ENCODE data around the gene ZNF266. TPM values are rescaled to one million over a fixed set of nuclear protein-coding genes. Genes with fewer than 3 reads are reported as not detected.

ZNF266 gene
- total and polyA plus RNA-seq, 2 of the 8 experiments (the other 6 are each of a cell fraction or from before 2014, with no cell fraction given) = 6.6 to 15.3 TPM

GRCh38 chr19:9413240-9413954 lies 22.0 kb downstream of the ZNF266 start:
- no peak for DNase-seq (ENCODE audit: low read depth in 1 of 2, low spot score in 2 of 2)
- FAIRE-seq = no peak
- Histone ChIP-seq H2BK12ac (ENCODE audit: low read depth, low read length) (no peak overlapping the region), H3K4me3 (ENCODE audit: extremely low read depth in 1 of 4, insufficient read depth in 2 of 4, low read depth in 3 of 4, low read length in 4 of 4) (no peak overlapping the region), H3K14ac (ENCODE audit: insufficient read length) (no peak overlapping the region), H3K79me1 (ENCODE audit: low read depth, low read length) (no peaks in the 10 kb centered on the region), H3K36me3 (ENCODE audit: control insufficient read depth in 2 of 4, insufficient read depth in 4 of 4, low read length in 3 of 4) (peaks cover 20 to 67% (median 50%) of the 10 kb centered on the region in 4 experiments), H3K9me3 (ENCODE audit: insufficient read depth in 2 of 2, low read depth in 1 of 2, low read length in 1 of 2) (peaks cover 65 to 74% of the 10 kb centered on the region in 2 experiments), H4K5ac (ENCODE audit: insufficient read length, low read depth, low read length) (no peak overlapping the region), H2AFZ (ENCODE audit: low read length) (no peak overlapping the region), H2BK120ac (replicated peaks; ENCODE audit: low read depth, low read length) (no peak overlapping the region), H2BK15ac (ENCODE audit: low read length) (no peak overlapping the region), H4K91ac (replicated peaks; ENCODE audit: insufficient read length, low read length) (no peak overlapping the region), H3K27ac (ENCODE audit: low read depth, low read length) (no peak overlapping the region), H4K8ac (ENCODE audit: extremely low read depth, insufficient read depth, low read length) (no peak overlapping the region), H2AK5ac (ENCODE audit: low read depth, low read length) (no peak overlapping the region), H3K4me1 (replicated peaks in 1 of 4; ENCODE audit: control insufficient read depth in 3 of 4, insufficient read depth in 4 of 4, low read length in 3 of 4) (no peaks in the 10 kb centered on the region), H3K23me2 (ENCODE audit: low read depth, low read length) (no peaks in the 10 kb centered on the region), H3K79me2 (ENCODE audit: control insufficient read depth in 1 of 2, insufficient read depth in 2 of 2, low read length in 2 of 2) (no peaks in the 10 kb centered on the region), H3K56ac (replicated peaks; ENCODE audit: insufficient read length, low read depth, low read length) (no peak overlapping the region), H3K9ac (replicated peaks in 1 of 4; ENCODE audit: extremely low read depth in 1 of 4, low read depth in 3 of 4, low read length in 3 of 4) (no peak overlapping the region), H3K23ac (ENCODE audit: insufficient read length) (no peak overlapping the region), H3K4ac (replicated peaks; ENCODE audit: insufficient read length, low read depth, low read length) (no peak overlapping the region), H4K20me1 (replicated peaks in 1 of 2; ENCODE audit: control insufficient read depth in 1 of 2, insufficient read depth in 2 of 2, low read length in 2 of 2) (no peaks in the 10 kb centered on the region), H3K27me3 (replicated peaks in 1 of 4; ENCODE audit: control insufficient read depth in 3 of 4, extremely low read depth in 1 of 4, insufficient read depth in 3 of 4, low read length in 3 of 4) (no peaks in the 10 kb centered on the region), H3K4me2 (ENCODE audit: insufficient read depth in 1 of 2, low read depth in 2 of 2, low read length in 2 of 2) (no peak overlapping the region), H2BK20ac (ENCODE audit: low read length) (no peak overlapping the region), H2BK5ac (ENCODE audit: low read depth, low read length) (no peak overlapping the region), H3K18ac (ENCODE audit: extremely low read depth, low read length) (no peak overlapping the region)
- CTCF ChIA-PET (ENCODE audit: partially characterized antibody) = no interaction called here
- POLR2A ChIA-PET (ENCODE audit: partially characterized antibody) = no interaction called here
- 93% methylated on average over 14 of the region's 14 CpGs; no CpG with 5 or more reads in 1 of the 2 experiments for WGBS, 2 experiments (ENCODE audit: extremely low coverage in 1 of 2, insufficient coverage in 1 of 2, insufficient read length in 1 of 2, insufficient replicate concordance in 2 of 2, low coverage in 1 of 2, low lambda C conversion rate in 2 of 2, missing lambda C conversion rate in 1 of 2)
- peak; percentile 34; the same call in 1 of the 2 replicates for TF ChIP-seq ZNF274 (IDR thresholded peaks at IDR 0.05; ENCODE audit: borderline replicate concordance, extremely low read depth, low read length)
